Muscle layer of duodenum (tissue), 2 donors: ENCODE data around the gene OVOL3.

Experiments
- H3K27ac ChIP-seq: one replicate; pipeline ENCODE4 v1.7.0; 2013; ENCODE audit warnings: mild to moderate bottlenecking, low read length
- H3K27me3 ChIP-seq: one replicate; pipeline ENCODE4 v1.7.0; 2013; ENCODE audit warnings: low read depth, mild to moderate bottlenecking, control low read depth, low read length
- H3K36me3 ChIP-seq, 2 donors: one replicate each; pipeline ENCODE4 v1.7.0; 2013; ENCODE audit warnings: low read length in 2 of 2, control low read depth in 1 of 2, mild to moderate bottlenecking in 1 of 2; ENCODE audit not compliant: insufficient read depth in 2 of 2, control insufficient read depth in 1 of 2
- H3K4me1 ChIP-seq, 2 donors: one replicate each; pipeline ENCODE4 v1.7.0; 2013; ENCODE audit warnings: low read length in 2 of 2, mild to moderate bottlenecking in 2 of 2, control low read depth in 1 of 2, moderate library complexity in 1 of 2; ENCODE audit not compliant: insufficient read depth in 2 of 2, control insufficient read depth in 1 of 2
- H3K4me3 ChIP-seq, 2 donors: one replicate each; pipeline ENCODE4 v1.7.0; 2013; ENCODE audit warnings: low read length in 2 of 2, low read depth in 1 of 2, mild to moderate bottlenecking in 1 of 2
- H3K9me3 ChIP-seq, 2 donors: one replicate each; pipeline ENCODE4 v1.7.0; 2013; ENCODE audit warnings: low read length in 2 of 2, control low read depth in 1 of 2, mild to moderate bottlenecking in 1 of 2; ENCODE audit not compliant: control insufficient read depth in 1 of 2
- donor health status: healthy.

The OVOL3 gene

DNA sequence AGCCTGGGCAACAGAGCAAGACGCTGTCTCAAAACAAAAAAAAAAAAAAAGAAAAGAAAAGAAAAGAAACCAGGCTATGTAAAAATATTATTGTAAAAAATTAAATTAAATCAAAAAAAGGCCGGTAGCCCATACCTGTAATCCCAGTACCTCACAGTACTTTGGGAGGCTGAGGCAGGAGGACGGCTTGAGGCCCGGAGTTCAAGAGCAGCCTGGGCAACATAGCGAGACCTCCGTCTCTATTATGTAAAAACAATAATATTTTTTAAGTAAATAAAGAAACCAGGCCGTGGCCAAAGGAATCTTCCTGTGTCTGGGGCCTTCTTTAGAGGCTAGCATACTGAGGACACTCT, 28.2 kb downstream of the OVOL3 start:
- Histone ChIP-seq H3K27me3 (no peaks in the 10 kb centered on the region), H3K27ac (peak overlapping the region; percentile 87), H3K36me3 (peaks cover 10 to 17% of the 10 kb centered on the region in 2 donors), H3K4me3 (peak overlapping the region; percentile 74 to 83), H3K4me1 (peaks cover 8 to 11% of the 10 kb centered on the region in 2 donors), H3K9me3 (no peaks in the 10 kb centered on the region)

DNA sequence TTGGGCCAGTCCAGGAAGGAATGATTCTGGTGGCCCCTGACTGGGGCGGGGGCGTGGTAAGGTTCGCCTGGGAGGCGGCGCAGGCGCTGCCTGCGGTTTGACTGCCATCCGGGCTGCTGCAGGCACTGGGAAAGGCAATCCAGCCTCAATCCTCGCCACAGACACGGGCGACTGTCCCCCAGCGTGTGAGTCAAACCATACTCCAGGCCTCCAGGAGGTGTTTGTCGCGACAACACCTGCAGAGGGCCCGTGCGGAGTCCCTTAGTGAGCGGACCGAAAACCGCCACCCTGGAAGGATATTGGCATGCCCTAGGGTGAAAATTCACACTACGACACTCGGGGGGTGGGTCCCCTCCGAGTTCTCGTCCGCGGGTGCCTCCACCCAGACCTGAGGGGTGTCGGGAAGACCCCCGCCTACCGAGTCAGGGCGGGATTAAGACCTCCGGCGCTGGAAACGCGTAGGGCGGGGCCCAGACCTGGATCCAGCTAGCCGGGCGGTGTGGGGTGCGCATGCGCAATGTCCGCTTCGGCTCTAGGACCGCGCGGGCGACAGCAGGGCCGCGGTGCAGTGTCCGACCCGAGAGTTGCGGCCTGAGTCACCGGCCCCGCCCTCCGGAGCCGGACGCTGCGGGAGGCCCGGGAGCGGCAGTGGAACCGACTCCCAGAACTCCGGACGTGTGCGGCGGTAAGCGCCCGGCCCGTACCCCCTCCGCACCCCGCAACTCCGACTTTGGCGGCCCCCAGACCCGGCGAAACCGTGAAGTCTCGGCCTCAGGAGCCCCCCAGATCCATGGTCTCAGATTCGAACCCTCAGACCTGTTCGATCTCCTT, 28.7 kb downstream of the OVOL3 start, which contains the start of gene CAPNS1:
TSS of gene CAPNS1 (plus strand) at position 594 of the 831 bp plus-strand sequence. CDS start 946 bp downstream, outside the sequence.
- H3K9me3 ChIP-seq, result no peaks in the 10 kb centered on the region
- peaks cover 12 to 22% of the 10 kb centered on the region in 2 donors for H3K36me3 ChIP-seq
- H3K4me3 ChIP-seq, result peak within 1 kb of the TSS; percentile 83 to 100

DNA sequence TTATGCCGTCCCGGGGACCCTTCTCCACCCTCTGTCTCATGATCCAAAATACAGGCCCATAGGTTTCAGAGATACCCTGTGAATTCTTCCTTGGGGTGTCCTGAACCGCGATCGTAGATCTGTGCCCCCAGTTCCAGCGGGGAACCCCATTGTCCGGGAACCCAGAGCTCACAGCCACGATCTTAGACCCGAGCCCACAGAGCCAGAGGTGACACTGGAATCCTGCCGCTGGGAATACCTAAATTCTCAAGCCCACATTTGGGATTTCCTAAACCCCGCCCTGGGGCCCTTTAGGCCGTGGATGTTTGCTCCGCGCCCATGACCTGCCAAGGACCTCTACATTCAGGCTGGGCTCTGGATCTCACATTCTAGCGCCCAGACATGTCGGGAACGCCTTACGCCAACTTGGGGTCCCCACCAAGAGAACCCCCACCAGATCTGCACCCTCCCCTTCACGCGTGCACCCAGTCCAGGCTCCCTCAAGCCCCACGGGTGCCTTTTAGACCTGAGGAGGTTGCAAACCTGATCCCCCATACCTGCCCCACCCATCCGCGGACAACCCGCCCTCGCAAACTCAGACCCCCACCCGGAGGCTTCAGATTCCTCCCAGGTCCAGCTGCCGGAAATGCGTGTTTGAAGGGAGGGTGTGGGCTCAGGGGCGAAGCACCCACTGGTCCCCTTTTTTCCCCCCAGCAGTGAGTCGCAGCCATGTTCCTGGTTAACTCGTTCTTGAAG, 29.5 kb downstream of the OVOL3 start:
- H3K9me3 ChIP-seq, result no peaks in the 10 kb centered on the region

More for the DNA sequence above, 28.7 kb downstream of the OVOL3 start, which contains the start of gene CAPNS1:
- peak within 1 kb of the TSS; percentile 100 for H3K27ac ChIP-seq
- H3K27me3 ChIP-seq, result no peaks in the 10 kb centered on the region
- peaks cover 8 to 11% of the 10 kb centered on the region in 2 donors for H3K4me1 ChIP-seq

DNA sequence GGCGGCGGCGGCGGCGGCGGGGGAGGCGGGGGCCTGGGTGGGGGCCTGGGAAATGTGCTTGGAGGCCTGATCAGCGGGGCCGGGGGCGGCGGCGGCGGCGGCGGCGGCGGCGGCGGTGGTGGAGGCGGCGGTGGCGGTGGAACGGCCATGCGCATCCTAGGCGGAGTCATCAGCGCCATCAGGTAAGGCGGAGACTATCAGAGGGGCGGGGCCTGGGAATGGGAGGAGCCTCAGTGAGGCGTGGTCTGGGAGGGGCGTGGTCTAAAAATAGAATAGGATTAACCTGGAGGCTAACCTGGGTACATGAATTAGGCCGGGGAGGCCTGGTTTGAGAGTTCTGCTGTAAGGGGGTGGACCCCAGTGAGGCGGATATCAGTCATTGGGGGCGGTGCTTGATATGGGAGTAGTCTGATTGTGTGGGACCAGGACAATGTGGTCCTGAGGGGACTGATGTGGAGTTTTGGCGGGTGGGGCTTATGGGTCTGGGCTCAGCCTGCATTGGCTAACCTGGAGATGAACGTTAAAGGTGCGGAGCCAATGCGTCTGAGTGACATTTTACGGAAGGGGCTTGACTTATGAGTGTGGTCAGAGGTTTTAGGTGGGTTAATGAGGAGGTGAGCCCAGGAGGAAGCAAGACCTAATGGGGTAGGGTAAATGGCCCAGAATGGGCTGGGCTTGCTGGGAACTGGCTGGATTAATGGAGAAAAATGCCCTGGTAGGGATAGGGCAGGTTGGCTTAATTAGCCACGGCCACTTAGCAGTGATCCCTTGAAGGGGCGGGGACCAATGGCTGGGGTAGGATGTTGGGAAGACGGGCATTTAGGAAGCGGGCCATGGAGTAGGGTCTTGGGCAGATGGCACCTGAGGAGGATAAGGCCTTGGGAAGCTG, 30.3 kb downstream of the OVOL3 start:
- peaks cover 8 to 11% of the 10 kb centered on the region in 2 donors for H3K4me1 ChIP-seq
- H3K36me3 ChIP-seq, result peaks cover 25 to 38% of the 10 kb centered on the region in 2 donors
- no peaks in the 10 kb centered on the region for H3K9me3 ChIP-seq
- peak overlapping the region; percentile 83 to 100 for H3K4me3 ChIP-seq
- H3K27me3 ChIP-seq, result no peaks in the 10 kb centered on the region
- peak overlapping the region; percentile 67 for H3K27ac ChIP-seq

More for the DNA sequence above, 29.5 kb downstream of the OVOL3 start:
- Histone ChIP-seq H3K36me3 (peaks cover 17 to 30% of the 10 kb centered on the region in 2 donors), H3K27me3 (no peaks in the 10 kb centered on the region), H3K4me1 (peaks cover 8 to 11% of the 10 kb centered on the region in 2 donors), H3K4me3 (peak overlapping the region; percentile 83 to 100), H3K27ac (peak overlapping the region; percentile 100)

DNA sequence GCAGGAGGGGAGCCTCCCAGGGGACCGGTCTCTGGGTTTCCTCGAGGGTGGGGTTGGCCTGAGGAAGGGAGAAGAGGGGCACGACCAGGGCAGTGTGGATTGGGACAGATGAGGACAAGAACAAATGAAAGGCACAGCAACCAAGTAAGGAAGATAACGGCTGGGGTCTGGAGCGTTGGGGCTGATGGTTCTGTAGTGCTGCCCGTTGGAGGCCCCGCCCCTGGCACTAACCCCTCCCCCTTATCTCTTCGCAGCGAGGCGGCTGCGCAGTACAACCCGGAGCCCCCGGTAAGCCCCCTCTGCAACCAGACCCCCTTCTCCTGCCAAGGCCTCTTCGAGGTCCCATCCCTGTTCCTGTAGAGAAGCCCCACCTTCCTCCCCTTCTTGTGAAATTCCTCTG, 31.1 kb downstream of the OVOL3 start:
- no peak overlapping the region for H3K27ac ChIP-seq
- peaks cover 33 to 46% of the 10 kb centered on the region in 2 donors for H3K36me3 ChIP-seq

DNA sequence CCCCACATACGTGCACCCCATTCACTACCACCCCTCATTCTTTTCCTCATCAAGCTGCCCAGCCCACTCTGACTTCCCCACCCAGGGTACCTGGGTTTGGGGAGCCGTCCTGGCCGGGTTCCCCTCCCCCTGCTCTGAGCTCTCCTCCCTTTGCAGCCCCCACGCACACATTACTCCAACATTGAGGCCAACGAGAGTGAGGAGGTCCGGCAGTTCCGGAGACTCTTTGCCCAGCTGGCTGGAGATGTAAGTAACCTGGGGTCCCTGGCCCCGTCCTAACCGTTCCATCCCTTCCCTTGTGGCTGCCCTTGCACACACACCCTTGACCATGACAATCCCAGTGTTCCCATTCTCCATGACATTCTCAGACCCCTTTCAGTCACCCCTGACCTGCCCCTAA, 31.6 kb downstream of the OVOL3 start:
- peaks cover 35 to 49% of the 10 kb centered on the region in 2 donors for H3K36me3 ChIP-seq
- H3K27me3 ChIP-seq, result no peaks in the 10 kb centered on the region
- H3K27ac ChIP-seq, result no peak overlapping the region
- H3K9me3 ChIP-seq, result no peaks in the 10 kb centered on the region
- H3K4me1 ChIP-seq, result peaks cover 8 to 11% of the 10 kb centered on the region in 2 donors
- no peak overlapping the region for H3K4me3 ChIP-seq

More for the DNA sequence above, 31.1 kb downstream of the OVOL3 start:
- H3K27me3 ChIP-seq, result no peaks in the 10 kb centered on the region
- no peaks in the 10 kb centered on the region for H3K9me3 ChIP-seq
- H3K4me1 ChIP-seq, result peaks cover 8 to 11% of the 10 kb centered on the region in 2 donors
- peak overlapping the region in 1 of 2 donors; percentile 83 for H3K4me3 ChIP-seq

DNA sequence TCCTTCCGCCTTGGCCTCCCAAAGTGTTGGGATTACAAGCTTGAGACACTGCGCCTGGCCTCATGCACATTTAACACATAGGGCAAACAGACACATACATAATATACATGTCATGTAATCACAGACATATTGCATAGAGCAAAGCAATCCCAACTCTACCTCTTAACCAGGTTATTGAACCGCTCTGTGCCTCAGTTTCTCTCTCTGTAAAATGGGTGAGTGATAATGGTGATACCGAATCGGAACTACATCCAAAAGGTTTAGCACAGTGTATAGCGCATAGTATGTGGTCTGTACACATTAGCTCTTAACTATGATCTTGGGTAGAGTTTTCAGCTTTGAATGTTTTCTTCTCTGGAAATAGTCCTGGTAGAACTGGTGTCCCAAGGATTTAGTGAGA, 33.7 kb downstream of the OVOL3 start:
- Histone ChIP-seq H3K27me3 (no peaks in the 10 kb centered on the region), H3K9me3 (no peaks in the 10 kb centered on the region), H3K4me1 (peaks cover 8 to 11% of the 10 kb centered on the region in 2 donors), H3K36me3 (peaks cover 45 to 59% of the 10 kb centered on the region in 2 donors), H3K4me3 (no peak overlapping the region), H3K27ac (no peak overlapping the region)

DNA sequence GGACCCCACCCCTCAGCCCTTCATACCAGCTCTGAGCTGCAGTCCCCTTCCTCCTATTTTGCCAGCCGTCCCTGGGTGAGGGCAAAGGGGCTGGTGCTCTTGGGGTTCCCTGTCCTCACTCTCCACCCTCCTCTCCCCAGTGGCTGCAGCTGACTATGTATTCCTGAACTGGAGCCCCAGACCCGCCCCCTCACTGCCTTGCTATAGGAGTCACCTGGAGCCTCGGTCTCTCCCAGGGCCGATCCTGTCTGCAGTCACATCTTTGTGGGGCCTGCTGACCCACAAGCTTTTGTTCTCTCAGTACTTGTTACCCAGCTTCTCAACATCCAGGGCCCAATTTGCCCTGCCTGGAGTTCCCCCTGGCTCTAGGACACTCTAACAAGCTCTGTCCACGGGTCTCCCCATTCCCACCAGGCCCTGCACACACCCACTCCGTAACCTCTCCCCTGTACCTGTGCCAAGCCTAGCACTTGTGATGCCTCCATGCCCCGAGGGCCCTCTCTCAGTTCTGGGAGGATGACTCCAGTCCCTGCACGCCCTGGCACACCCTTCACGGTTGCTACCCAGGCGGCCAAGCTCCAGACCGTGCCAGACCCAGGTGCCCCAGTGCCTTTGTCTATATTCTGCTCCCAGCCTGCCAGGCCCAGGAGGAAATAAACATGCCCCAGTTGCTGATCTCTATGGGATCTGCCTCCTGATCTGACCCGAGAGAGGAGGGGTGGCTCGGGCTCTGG, 38.9 kb downstream of the OVOL3 start:
- Histone ChIP-seq H3K27ac (no peak overlapping the region), H3K9me3 (no peaks in the 10 kb centered on the region), H3K27me3 (no peaks in the 10 kb centered on the region), H3K4me1 (peaks cover 0 to 14% of the 10 kb centered on the region in 2 donors), H3K36me3 (peaks cover 44 to 45% of the 10 kb centered on the region in 2 donors), H3K4me3 (no peak overlapping the region)

DNA sequence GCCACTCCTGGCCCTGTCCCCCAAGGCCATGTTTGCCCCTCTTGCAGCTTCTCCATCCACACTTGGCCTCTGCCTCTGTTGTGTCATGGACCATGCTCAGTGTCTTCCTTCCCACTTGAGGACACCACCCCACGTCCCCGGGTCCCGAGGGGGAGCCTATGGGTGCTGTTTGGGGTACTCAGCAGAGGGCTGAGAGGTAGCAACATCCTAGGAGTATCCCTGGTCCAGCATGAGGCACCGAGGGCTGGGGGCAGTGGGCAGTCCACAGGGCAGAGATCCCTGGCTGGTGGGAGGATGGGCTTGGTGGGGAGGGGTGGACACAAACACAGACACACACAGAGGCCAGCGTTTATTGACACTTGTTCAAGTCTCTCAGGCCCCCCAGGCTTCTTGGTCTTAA, 39.6 kb downstream of the OVOL3 start:
- peaks cover 0 to 14% of the 10 kb centered on the region in 2 donors for H3K4me1 ChIP-seq
- peak overlapping the region; percentile 45 for H3K27ac ChIP-seq
- peaks cover 38 to 39% of the 10 kb centered on the region in 2 donors for H3K36me3 ChIP-seq
- no peaks in the 10 kb centered on the region for H3K9me3 ChIP-seq
- H3K4me3 ChIP-seq, result peak overlapping the region in 1 of 2 donors; percentile 74
- no peaks in the 10 kb centered on the region for H3K27me3 ChIP-seq
